Endothelial cell (in vitro differentiated cells): ENCODE data around the gene DLX3. TPM values are rescaled to one million over a fixed set of nuclear protein-coding genes. Genes with fewer than 3 reads are reported as not detected.

Source experiments
- DNase-seq: peaks from one replicate; pipeline ENCODE4 v3.0.0; 2021; ENCODE audit warnings: low spot score
- H3K27ac Mint-ChIP-seq: one replicate; pipeline ENCODE4 v1.8.0; 2021; ENCODE audit warnings: mixed read lengths, inconsistent platforms; ENCODE audit not compliant: unreplicated experiment
- H3K27me3 Mint-ChIP-seq: one replicate; pipeline ENCODE4 v1.8.0; 2021; ENCODE audit warnings: mild to moderate bottlenecking, moderate library complexity, mixed read lengths, inconsistent platforms; ENCODE audit not compliant: unreplicated experiment
- H3K36me3 Mint-ChIP-seq: one replicate; pipeline ENCODE4 v1.8.0; 2021; ENCODE audit warnings: mild to moderate bottlenecking, low read depth, mixed read lengths, inconsistent platforms; ENCODE audit not compliant: unreplicated experiment
- H3K4me1 Mint-ChIP-seq: one replicate; pipeline ENCODE4 v1.8.0; 2021; ENCODE audit warnings: mild to moderate bottlenecking, mixed read lengths, inconsistent platforms; ENCODE audit not compliant: unreplicated experiment
- H3K4me3 Mint-ChIP-seq: one replicate; pipeline ENCODE4 v1.8.0; 2021; ENCODE audit warnings: mild to moderate bottlenecking, mixed read lengths, inconsistent platforms; ENCODE audit not compliant: unreplicated experiment
- H3K9me3 Mint-ChIP-seq: one replicate; pipeline ENCODE4 v1.8.0; 2021; ENCODE audit warnings: mixed read lengths, inconsistent platforms; ENCODE audit not compliant: unreplicated experiment
- CTCF ChIP-seq: fragments of 200-600 bp; sonication (generic); IDR thresholded peaks from one replicate; pipeline ENCODE4 v1.5.0; 2021; ENCODE audit warnings: antibody characterized with exemption; ENCODE audit not compliant: unreplicated experiment
- total RNA-seq: library from RNA; stranded (reverse); fragmentation: NEBNext Ultra II Directional; extraction: Animal tissue kit (Norgen Biotek cat#: 25700); gene quantifications from one replicate; pipeline ENCODE4 v1.2.1, GENCODE V29; 2021; ENCODE audit not compliant: unreplicated experiment

The DLX3 gene
- total RNA-seq, 1 donor from 2014 or later = 0.13 TPM

GRCh38 chr17:49946964-49947584 is 48.0 kb downstream of the DLX3 start:
- Mint-ChIP-seq H3K27ac (no peak overlapping the region), H3K27me3 (peaks cover 20% of the 10 kb centered on the region), H3K36me3 (no peaks in the 10 kb centered on the region), H3K4me1 (no peaks in the 10 kb centered on the region), H3K4me3 (no peak overlapping the region), H3K9me3 (no peaks in the 10 kb centered on the region)
- no peak for DNase-seq
- no peak for TF ChIP-seq CTCF

- Mint-ChIP-seq H3K4me3 (no peak overlapping the region), H3K4me1 (no peaks in the 10 kb centered on the region), H3K27ac (no peak overlapping the region), H3K27me3 (peaks cover 18% of the 10 kb centered on the region), H3K9me3 (no peaks in the 10 kb centered on the region), H3K36me3 (no peaks in the 10 kb centered on the region)
- no peak for DNase-seq
- TF ChIP-seq CTCF = no peak
Observed at GRCh38 chr17:49946208-49946607, 48.8 kb downstream of the DLX3 start.

GRCh38 chr17:49944273-49944870 is 50.7 kb downstream of the DLX3 start:
- H3K4me1 Mint-ChIP-seq = no peaks in the 10 kb centered on the region
- H3K9me3 Mint-ChIP-seq = no peaks in the 10 kb centered on the region
- H3K4me3 Mint-ChIP-seq = no peak overlapping the region
- TF ChIP-seq CTCF = no peak
- H3K27ac Mint-ChIP-seq = no peak overlapping the region
- H3K36me3 Mint-ChIP-seq = no peaks in the 10 kb centered on the region
- H3K27me3 Mint-ChIP-seq = peaks cover 14% of the 10 kb centered on the region
- DNase-seq = no peak

GRCh38 chr17:49942947-49943346 is 52.1 kb downstream of the DLX3 start:
- Mint-ChIP-seq H3K27ac (no peak overlapping the region), H3K4me3 (no peak overlapping the region), H3K9me3 (no peaks in the 10 kb centered on the region), H3K36me3 (peaks cover 6% of the 10 kb centered on the region), H3K4me1 (no peaks in the 10 kb centered on the region), H3K27me3 (peaks cover 16% of the 10 kb centered on the region)
- no peak for TF ChIP-seq CTCF
- no peak for DNase-seq

GRCh38 chr17:49941427-49941826 is 53.6 kb downstream of the DLX3 start:
- H3K4me1 Mint-ChIP-seq = no peaks in the 10 kb centered on the region
- DNase-seq = no peak
- H3K27ac Mint-ChIP-seq = no peak overlapping the region
- peaks cover 6% of the 10 kb centered on the region for H3K36me3 Mint-ChIP-seq
- no peak for TF ChIP-seq CTCF
- peaks cover 16% of the 10 kb centered on the region for H3K27me3 Mint-ChIP-seq
- no peaks in the 10 kb centered on the region for H3K9me3 Mint-ChIP-seq
- H3K4me3 Mint-ChIP-seq = no peak overlapping the region

Other genes with a start within 250 kb of the DLX3 start
- gene FAM117A, start 231.1 kb downstream of the DLX3 start, total RNA-seq = 9.2 TPM
- 307 TPM for gene KAT7, start 206.5 kb downstream of the DLX3 start, total RNA-seq
- gene TAC4, start 147.2 kb downstream of the DLX3 start, total RNA-seq = not detected
- gene DLX4, start 26.0 kb downstream of the DLX3 start, total RNA-seq = 0.36 TPM
- 5.0 TPM for gene ITGA3, start 60.9 kb upstream of the DLX3 start, total RNA-seq
- gene PDK2, start 100.1 kb upstream of the DLX3 start, total RNA-seq = 37.1 TPM
- 82.0 TPM for gene SAMD14, start 134.9 kb upstream of the DLX3 start, total RNA-seq
- 101 TPM for gene PPP1R9B, start 155.5 kb upstream of the DLX3 start, total RNA-seq
- not detected for gene SGCA, start 170.8 kb upstream of the DLX3 start, total RNA-seq
- gene COL1A1, start 206.4 kb upstream of the DLX3 start, total RNA-seq = 6.8 TPM